ENCODE results near the gene OXTR.

The OXTR gene

GRCh38 chr3:8780279-8780678 lies 10.9 kb upstream of the OXTR start:
- no peak for TF ChIP-seq CTCF (IDR thresholded peaks at IDR 0.05; ENCODE audit: low read depth, low read length, missing control alignments)
- in situ Hi-C loops (cut with HindIII; ENCODE audit: low sequenced_read_pairs) = no loop called here
- no peak for DNase-seq (ENCODE audit: low read depth)
- H3K4me3 ChIP-seq (ENCODE audit: low read depth, low read length) = no peak overlapping the region

GRCh38 chr3:8778475-8778874 lies 9.1 kb upstream of the OXTR start:
- DNase-seq (ENCODE audit: low read depth) = no peak
- in situ Hi-C loops (cut with HindIII; ENCODE audit: low sequenced_read_pairs) = no loop called here
- TF ChIP-seq CTCF (IDR thresholded peaks at IDR 0.05; ENCODE audit: low read depth, low read length, missing control alignments) = no peak
- no peak overlapping the region for H3K4me3 ChIP-seq (ENCODE audit: low read depth, low read length)

GRCh38 chr3:8777978-8778267 lies 8.5 kb upstream of the OXTR start:
- in situ Hi-C loops (cut with HindIII; ENCODE audit: low sequenced_read_pairs) = no loop called here

GRCh38 chr3:8777201-8777977 lies 8.0 kb upstream of the OXTR start:
- no peak overlapping the region for H3K4me3 ChIP-seq (ENCODE audit: low read depth, low read length)
- DNase-seq (ENCODE audit: low read depth) = no peak
- no peak for TF ChIP-seq CTCF (IDR thresholded peaks at IDR 0.05; ENCODE audit: low read depth, low read length, missing control alignments)
- in situ Hi-C loops (cut with HindIII; ENCODE audit: low sequenced_read_pairs) = no loop called here

More at GRCh38 chr3:8777978-8778267, 8.5 kb upstream of the OXTR start:
- no peak overlapping the region for H3K4me3 ChIP-seq (ENCODE audit: low read depth, low read length)
- DNase-seq (ENCODE audit: low read depth) = no peak
- no peak for TF ChIP-seq CTCF (IDR thresholded peaks at IDR 0.05; ENCODE audit: low read depth, low read length, missing control alignments)

GRCh38 chr3:8776406-8776805 lies 7.0 kb upstream of the OXTR start:
- TF ChIP-seq CTCF (IDR thresholded peaks at IDR 0.05; ENCODE audit: low read depth, low read length, missing control alignments) = no peak
- in situ Hi-C loops (cut with HindIII; ENCODE audit: low sequenced_read_pairs) = no loop called here
- DNase-seq (ENCODE audit: low read depth) = no peak
- no peak overlapping the region for H3K4me3 ChIP-seq (ENCODE audit: low read depth, low read length)

- in situ Hi-C loops (cut with HindIII; ENCODE audit: low sequenced_read_pairs) = no loop called here
- no peak for TF ChIP-seq CTCF (IDR thresholded peaks at IDR 0.05; ENCODE audit: low read depth, low read length, missing control alignments)
- no peak for DNase-seq (ENCODE audit: low read depth)
- H3K4me3 ChIP-seq (ENCODE audit: low read depth, low read length) = no peak overlapping the region
Observed at GRCh38 chr3:8775602-8776001, 6.2 kb upstream of the OXTR start.
